Esophagus (tissue), 2 donors: ENCODE data around the gene MYLIP. TPM values are rescaled to one million over a fixed set of nuclear protein-coding genes. Genes with fewer than 3 reads are reported as not detected.

ENCODE experiments used
- H3K27ac ChIP-seq, 2 donors: one replicate each; pipeline ENCODE4 v1.5.1; 2013; ENCODE audit warnings: low read depth in 2 of 2, mild to moderate bottlenecking in 2 of 2, inconsistent platforms in 1 of 2, low read length in 1 of 2, moderate library complexity in 1 of 2
- H3K27me3 ChIP-seq, 2 donors: one replicate each; pipeline ENCODE4 v1.6.1; 2013; ENCODE audit warnings: low read length in 2 of 2, control low read depth in 1 of 2, mild to moderate bottlenecking in 1 of 2; ENCODE audit not compliant: insufficient read depth in 2 of 2, control insufficient read depth in 1 of 2
- H3K36me3 ChIP-seq, 2 donors: one replicate each; pipeline ENCODE4 v1.6.1; 2013; ENCODE audit warnings: low read length in 1 of 2; ENCODE audit not compliant: control insufficient read depth in 2 of 2, insufficient read depth in 2 of 2
- H3K4me1 ChIP-seq, 2 donors: one replicate each; pipeline ENCODE4 v1.6.1; 2013; ENCODE audit warnings: low read length in 1 of 2; ENCODE audit not compliant: control insufficient read depth in 2 of 2, insufficient read depth in 2 of 2
- H3K4me3 ChIP-seq, 2 donors: one replicate each; pipeline ENCODE4 v1.5.1; 2013; ENCODE audit warnings: low read length in 2 of 2, mild to moderate bottlenecking in 2 of 2, low read depth in 1 of 2, moderate library complexity in 1 of 2
- H3K9me3 ChIP-seq, 2 donors: one replicate each; pipeline ENCODE4 v1.6.1; 2013; ENCODE audit warnings: mild to moderate bottlenecking in 2 of 2, low read depth in 1 of 2, low read length in 1 of 2, moderate library complexity in 1 of 2; ENCODE audit not compliant: control insufficient read depth in 2 of 2, insufficient read depth in 1 of 2
- WGBS, 2 donors: extraction: QIAGEN DNeasy Blood & Tissue Kit; methylation state at CpG; one replicate each; pipeline ENCODE4 v1.1.7; 2013; 5-methylcytosine and 5-hydroxymethylcytosine counted together
- polyA plus RNA-seq, 2 donors: library from polyadenylated mRNA; stranded (reverse); fragments of 200-250 nt; gene quantifications; one replicate each; pipeline ENCODE4 v1.2.3, GENCODE V29; 2013
- donor health status: healthy with polysubstance abuse.
- donor health status: Bipolar disorder and iron deficiency.

Gene MYLIP
- polyA plus RNA-seq, 2 donors = 7.2 to 11.6 TPM

GRCh38 chr6:16163066-16163465, 34.2 kb downstream of the MYLIP start:
- Histone ChIP-seq H3K4me1 (no peaks in the 10 kb centered on the region), H3K4me3 (no peak overlapping the region), H3K9me3 (no peaks in the 10 kb centered on the region), H3K27me3 (no peaks in the 10 kb centered on the region), H3K27ac (no peak overlapping the region), H3K36me3 (no peaks in the 10 kb centered on the region)
- 42 to 65% methylated on average over 1 of the region's 1 CpG for WGBS, 2 donors

- no peaks in the 10 kb centered on the region for H3K36me3 ChIP-seq
- no peak overlapping the region for H3K27ac ChIP-seq
- 58 to 69% methylated on average over 2 of the region's 2 CpGs for WGBS, 2 donors
- no peaks in the 10 kb centered on the region for H3K27me3 ChIP-seq
- H3K4me1 ChIP-seq = no peaks in the 10 kb centered on the region
- H3K9me3 ChIP-seq = no peaks in the 10 kb centered on the region
- H3K4me3 ChIP-seq = no peak overlapping the region
Observed at GRCh38 chr6:16163535-16164300, 34.8 kb downstream of the MYLIP start.

GRCh38 chr6:16165641-16166040, 36.8 kb downstream of the MYLIP start:
- Histone ChIP-seq H3K9me3 (no peaks in the 10 kb centered on the region), H3K36me3 (no peaks in the 10 kb centered on the region), H3K4me3 (no peak overlapping the region), H3K27ac (no peak overlapping the region), H3K27me3 (no peaks in the 10 kb centered on the region), H3K4me1 (no peaks in the 10 kb centered on the region)
- WGBS, 2 donors = 91 to 93% methylated on average over 5 of the region's 5 CpGs

GRCh38 chr6:16166871-16167608, 38.2 kb downstream of the MYLIP start:
- no peaks in the 10 kb centered on the region for H3K9me3 ChIP-seq
- 58 to 59% methylated on average over 4 of the region's 4 CpGs for WGBS, 2 donors
- no peaks in the 10 kb centered on the region for H3K4me1 ChIP-seq
- H3K36me3 ChIP-seq = no peaks in the 10 kb centered on the region
- H3K27me3 ChIP-seq = no peaks in the 10 kb centered on the region
- H3K27ac ChIP-seq = no peak overlapping the region
- H3K4me3 ChIP-seq = no peak overlapping the region

GRCh38 chr6:16168121-16168520, 39.2 kb downstream of the MYLIP start:
- Histone ChIP-seq H3K9me3 (no peaks in the 10 kb centered on the region), H3K36me3 (no peaks in the 10 kb centered on the region), H3K4me3 (no peak overlapping the region), H3K27me3 (no peaks in the 10 kb centered on the region), H3K27ac (no peak overlapping the region), H3K4me1 (no peaks in the 10 kb centered on the region)
- 57 to 63% methylated on average over 5 of the region's 5 CpGs for WGBS, 2 donors

- H3K36me3 ChIP-seq = no peaks in the 10 kb centered on the region
- H3K27ac ChIP-seq = no peak overlapping the region
- no peaks in the 10 kb centered on the region for H3K9me3 ChIP-seq
- no peak overlapping the region for H3K4me3 ChIP-seq
- H3K27me3 ChIP-seq = no peaks in the 10 kb centered on the region
- WGBS, 2 donors = 75 to 88% methylated on average over 3 of the region's 3 CpGs
- H3K4me1 ChIP-seq = no peaks in the 10 kb centered on the region
Observed at GRCh38 chr6:16168858-16169257, 40.0 kb downstream of the MYLIP start.

- Histone ChIP-seq H3K9me3 (no peaks in the 10 kb centered on the region), H3K4me1 (no peaks in the 10 kb centered on the region), H3K27me3 (no peaks in the 10 kb centered on the region), H3K4me3 (no peak overlapping the region), H3K36me3 (no peaks in the 10 kb centered on the region), H3K27ac (no peak overlapping the region)
- WGBS, 2 donors = 94 to 95% methylated on average over 2 of the region's 2 CpGs
Observed at GRCh38 chr6:16171400-16171799, 42.5 kb downstream of the MYLIP start.

- Histone ChIP-seq H3K4me1 (no peaks in the 10 kb centered on the region), H3K4me3 (no peak overlapping the region), H3K27ac (no peak overlapping the region), H3K9me3 (no peaks in the 10 kb centered on the region), H3K36me3 (no peaks in the 10 kb centered on the region), H3K27me3 (no peaks in the 10 kb centered on the region)
- WGBS, 2 donors = 92 to 93% methylated on average over 3 of the region's 3 CpGs
Observed at GRCh38 chr6:16173167-16173940, 44.5 kb downstream of the MYLIP start.

GRCh38 chr6:16174416-16175078, 45.7 kb downstream of the MYLIP start:
- 74 to 86% methylated on average over 8 of the region's 8 CpGs for WGBS, 2 donors
- Histone ChIP-seq H3K27me3 (no peaks in the 10 kb centered on the region), H3K27ac (no peak overlapping the region), H3K4me1 (no peaks in the 10 kb centered on the region), H3K9me3 (no peaks in the 10 kb centered on the region), H3K4me3 (no peak overlapping the region), H3K36me3 (no peaks in the 10 kb centered on the region)
